HG02870 (cell line): ENCODE results near the gene DNLZ.

Experiments used
- ATAC-seq: cut with Tn5 transposase; IDR thresholded peaks from one replicate; pipeline ENCODE4 v1.9.1; 2021; ENCODE audit warnings: mild to moderate bottlenecking, moderate library complexity; ENCODE audit not compliant: unreplicated experiment

Gene DNLZ

GRCh38 chr9:136333486-136333885 is 30.1 kb downstream of the DNLZ start:
- ATAC-seq = no peak

GRCh38 chr9:136333045-136333444 is 30.5 kb downstream of the DNLZ start:
- ATAC-seq = no peak

GRCh38 chr9:136332482-136332983 is 31.0 kb downstream of the DNLZ start:
- ATAC-seq = no peak

DNA sequence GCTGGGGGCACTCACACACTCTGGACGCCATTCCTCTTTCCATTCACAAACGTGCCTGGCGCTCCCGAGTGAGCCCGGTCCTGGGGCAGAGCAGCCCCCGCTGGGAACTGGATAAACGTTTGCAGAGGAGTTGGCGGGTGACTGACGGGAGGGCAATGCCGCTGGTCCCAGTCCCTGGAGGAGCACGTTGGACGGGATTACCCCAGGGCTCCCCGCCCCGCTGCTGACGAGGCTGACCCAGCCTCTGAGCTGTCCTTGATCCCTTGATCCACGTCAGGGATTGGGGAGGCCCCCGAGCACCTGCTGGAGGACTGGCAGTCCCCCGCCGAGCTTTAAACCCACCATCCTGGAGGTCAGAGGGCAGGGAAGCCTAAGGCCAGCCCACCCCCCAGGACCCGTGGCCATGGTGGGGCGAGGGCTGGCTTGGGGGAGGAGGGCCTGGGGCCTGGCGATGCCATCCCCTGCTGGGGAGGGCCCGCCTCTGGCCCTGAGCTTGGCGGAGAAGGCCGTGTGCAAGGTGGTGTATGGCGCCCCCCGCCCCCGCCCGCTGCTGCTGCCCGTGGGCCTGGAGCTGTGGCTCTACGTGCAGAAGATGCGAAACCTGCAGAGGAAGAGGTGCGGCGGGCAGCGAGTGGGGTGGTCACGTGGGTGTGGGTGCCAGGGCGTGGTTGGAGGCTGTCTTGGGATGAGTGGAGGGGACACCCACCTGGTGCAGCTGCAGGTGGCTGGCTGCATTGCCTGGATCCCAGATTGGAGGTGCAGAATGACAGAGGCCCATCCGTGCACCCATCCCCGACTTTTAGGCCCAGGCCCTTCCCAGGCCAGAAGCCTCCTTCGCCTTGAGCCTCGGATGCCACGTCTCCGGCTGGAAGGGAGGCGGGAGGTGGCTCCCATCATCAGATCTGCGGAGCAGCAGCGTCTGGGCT is 31.7 kb downstream of the DNLZ start:
- no peak for ATAC-seq

DNA sequence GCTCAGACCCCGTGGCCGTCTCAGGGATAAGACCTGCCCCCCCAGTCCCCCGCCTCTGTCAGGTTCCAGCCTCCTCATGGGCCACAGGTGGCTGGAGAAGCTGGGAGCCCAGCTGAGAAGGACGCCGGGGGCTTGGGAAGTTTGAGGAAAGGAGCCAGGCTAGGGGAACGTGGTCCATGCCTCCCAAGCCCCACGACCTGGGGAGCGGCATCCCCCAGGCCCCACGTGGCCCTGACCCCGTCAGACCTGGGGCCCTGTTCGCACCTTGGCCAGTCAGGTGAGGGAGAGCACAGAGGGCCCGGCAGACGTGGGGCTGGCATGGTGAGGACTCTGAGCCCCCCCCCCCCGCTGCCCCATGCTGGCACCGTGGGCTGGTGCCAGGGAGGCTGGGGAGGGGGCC is 32.5 kb downstream of the DNLZ start:
- no peak for ATAC-seq

- ATAC-seq = no peak
Observed at GRCh38 chr9:136330406-136330990, 33.0 kb downstream of the DNLZ start.

DNA sequence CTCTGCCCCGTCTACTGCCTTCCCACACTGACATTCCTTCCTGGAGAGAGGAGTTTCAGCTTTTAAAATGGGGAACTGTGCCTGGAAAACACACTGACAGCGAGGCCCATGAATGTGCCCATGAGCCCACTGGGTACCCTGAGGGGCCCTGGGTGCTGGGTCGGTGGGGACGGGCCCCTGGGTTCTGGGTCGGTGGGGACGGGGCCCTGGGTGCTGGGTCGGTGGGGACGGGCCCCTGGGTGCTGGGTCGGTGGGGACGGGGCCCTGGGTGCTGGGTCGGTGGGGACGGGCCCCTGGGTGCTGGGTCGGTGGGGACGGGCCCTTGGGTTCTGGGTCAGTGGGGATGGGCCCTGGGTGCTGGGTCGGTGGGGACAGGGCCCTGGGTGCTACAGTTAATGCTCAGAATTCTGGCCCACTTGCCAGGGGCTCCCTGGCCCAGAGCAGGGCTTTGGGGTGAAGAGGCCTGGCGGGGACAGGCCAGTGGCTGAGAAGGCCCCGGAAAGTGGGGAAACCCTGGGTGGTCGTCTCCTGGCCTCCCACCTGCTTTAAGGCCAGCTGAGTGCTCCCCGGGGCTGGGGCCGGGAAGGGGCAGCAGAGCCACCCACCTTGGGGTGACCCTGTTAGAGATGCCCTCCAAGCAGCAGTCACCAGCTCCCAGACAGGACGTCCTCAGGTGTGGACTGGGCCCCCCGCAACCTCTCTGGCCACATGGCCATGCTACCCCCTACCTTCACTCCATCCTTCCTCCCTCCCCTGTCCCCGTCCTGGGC is 33.7 kb downstream of the DNLZ start:
- ATAC-seq = no peak

DNA sequence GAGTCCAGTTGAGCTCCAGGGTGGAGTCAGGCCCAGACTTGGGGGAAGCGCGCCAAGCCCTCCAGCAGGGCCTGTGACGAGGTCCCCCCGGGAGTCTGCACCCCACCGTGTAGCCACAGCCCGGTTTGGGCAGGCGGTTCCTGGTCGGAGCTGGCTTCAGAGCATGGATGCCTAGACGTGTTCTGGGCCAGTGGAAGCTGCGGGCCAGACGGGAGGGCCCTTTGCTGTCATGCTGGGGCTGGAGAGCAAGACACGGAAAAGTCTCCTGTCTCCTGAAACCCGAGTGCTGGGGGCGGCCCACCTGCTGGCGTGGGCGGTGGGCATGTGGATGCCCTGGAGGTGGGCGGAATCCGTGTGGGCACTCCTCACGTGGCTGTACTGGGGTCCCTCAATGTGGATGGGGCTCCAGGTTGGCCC is 34.3 kb downstream of the DNLZ start:
- no peak for ATAC-seq

- no peak for ATAC-seq
Observed at GRCh38 chr9:136328622-136329041, 34.9 kb downstream of the DNLZ start.

- ATAC-seq = no peak
Observed at GRCh38 chr9:136328011-136328621, 35.4 kb downstream of the DNLZ start.

GRCh38 chr9:136327304-136327974 is 36.1 kb downstream of the DNLZ start, which contains the start of gene GPSM1:
Gene GPSM1, plus strand, starts transcription at chr9:136327539. Its CDS starts 157 bp downstream, at chr9:136327696.
- ATAC-seq = no peak

DNA sequence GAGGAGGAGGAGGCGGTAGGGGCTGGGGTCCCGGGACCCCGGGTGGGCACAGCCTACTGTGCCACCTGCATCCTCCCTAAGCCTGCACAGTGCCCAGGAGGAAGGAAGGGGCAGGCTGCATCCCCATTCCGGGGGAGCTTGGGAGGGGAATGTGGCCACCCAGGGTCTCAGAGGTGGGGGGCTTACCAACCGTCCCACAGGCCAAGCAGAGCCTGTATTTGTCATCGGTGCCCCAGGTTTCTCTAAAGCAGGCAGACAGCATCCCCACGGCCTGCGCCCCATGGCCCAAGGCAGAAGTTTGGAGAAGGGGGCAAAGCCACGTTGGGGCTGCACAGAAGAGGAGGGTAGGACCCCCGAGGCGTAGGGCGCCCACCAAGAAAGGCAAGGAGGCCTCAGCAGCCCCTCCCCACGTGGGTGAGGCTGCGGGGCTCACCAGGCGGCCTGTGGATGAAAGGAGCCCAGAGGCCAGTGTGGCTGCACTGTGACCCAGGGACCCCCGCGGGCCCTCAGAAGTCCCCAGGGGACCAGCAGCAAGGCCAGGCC is 36.7 kb downstream of the DNLZ start:
- ATAC-seq = no peak

DNA sequence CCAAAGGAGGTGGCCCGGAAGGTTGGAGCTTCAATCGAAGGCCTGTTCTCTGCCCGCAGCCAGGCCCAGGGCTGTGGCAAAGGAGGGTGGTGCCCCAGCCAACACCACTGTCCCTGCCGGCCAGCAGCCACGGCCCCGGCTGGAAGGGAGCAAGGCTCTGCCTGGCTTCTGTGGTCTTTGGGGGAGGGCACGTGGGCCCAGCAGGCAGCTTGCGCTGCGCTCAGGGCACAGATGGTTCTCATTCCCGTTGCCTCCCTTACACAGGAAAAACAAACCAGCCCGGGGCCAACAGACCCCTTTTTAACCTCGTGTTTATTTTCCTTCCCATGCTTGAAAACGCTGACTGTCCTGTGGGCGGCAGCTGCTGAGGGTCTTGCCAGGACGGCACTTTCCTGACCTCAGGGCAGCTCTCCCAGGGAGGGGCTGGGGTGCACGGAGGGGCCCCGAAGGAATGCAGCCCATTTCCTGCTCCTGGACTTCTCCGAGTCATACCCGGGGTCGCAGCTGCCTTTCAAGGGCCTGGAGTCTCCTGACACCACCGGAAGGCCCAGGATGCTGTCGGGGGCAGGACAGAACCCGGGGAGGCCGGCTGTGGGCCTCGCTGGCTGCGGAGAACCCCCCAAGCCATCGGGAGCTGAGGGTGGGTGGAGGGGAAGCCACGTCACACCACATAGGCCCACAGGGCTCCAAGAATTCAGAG is 37.3 kb downstream of the DNLZ start:
- no peak for ATAC-seq

DNA sequence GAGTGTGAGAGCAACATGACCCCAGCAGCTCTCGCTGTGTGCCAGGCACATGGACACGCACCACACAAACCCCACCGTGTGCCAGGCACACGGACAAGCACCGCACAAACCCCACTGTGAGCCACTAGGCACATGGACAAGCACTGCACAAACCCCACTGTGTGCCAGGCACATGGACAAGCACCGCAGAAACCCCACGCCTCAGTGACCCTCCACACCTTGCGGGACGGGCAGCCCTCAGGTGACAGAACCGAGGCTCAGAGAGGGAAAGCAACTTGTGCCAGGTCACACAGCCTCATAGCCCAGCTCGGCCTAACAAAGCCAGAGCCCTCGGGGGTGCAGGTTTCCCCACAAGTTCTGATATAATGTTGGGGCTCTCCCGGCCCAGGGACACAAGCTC is 38.2 kb downstream of the DNLZ start:
- no peak for ATAC-seq

DNA sequence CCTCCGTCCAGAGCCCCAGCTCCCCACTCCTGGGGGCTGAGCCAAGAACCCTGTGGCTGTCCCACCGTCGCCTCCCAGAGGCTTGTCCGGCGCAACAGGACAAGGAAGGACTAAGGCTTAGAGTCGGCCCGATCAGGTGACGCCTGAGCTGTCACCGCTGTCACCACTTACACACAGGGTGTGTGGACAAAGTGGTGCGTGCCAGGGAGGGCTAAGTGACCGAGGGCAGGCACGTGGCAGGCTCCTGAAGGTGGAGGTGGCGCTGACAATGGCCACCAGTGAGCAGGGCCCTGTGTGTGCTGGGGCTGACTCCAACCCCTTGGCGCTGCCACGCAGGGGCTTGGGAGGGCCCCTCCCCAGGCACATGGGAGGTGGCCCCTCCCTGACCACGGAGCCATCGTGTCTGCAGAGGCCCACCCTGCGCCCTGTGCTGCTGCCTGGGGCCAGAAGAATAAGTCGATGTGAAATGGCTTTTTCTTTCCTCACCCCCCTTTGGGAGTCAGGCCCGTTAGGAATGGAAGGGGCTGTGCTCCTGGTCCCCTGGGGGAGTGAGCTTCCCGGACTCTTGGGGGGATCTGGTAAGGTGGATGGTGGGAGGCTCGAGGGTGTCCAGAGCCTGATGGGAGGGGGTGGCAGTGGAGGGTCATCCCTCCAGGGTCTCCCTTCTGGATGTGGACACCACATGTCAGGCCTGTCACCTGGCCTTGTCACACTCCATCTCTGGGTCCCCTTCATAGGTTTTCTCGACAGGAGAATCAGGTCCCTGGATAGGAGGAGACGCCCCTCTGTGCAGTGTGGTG is 38.8 kb downstream of the DNLZ start:
- ATAC-seq = no peak

DNA sequence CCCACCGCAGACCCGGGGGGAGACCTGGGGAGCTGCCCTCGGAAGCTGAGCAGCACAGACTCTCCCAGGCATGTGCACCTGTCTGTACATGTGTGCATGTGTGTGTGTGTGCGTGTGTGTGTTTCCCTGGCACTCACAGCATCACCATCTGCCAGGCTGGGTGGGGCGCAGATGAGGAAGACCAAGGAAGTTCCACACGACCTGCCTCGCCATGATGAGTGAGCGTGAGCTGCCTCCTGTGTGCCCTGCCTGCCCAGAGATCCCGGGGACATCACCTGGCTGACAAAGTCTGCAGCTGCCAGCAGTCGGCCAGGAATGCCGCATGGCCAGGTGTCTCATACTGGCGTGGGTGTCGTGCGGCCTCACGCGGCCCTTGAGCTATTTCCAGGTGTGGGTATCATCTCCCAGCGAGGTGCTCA is 40.2 kb downstream of the DNLZ start:
- no peak for ATAC-seq

DNA sequence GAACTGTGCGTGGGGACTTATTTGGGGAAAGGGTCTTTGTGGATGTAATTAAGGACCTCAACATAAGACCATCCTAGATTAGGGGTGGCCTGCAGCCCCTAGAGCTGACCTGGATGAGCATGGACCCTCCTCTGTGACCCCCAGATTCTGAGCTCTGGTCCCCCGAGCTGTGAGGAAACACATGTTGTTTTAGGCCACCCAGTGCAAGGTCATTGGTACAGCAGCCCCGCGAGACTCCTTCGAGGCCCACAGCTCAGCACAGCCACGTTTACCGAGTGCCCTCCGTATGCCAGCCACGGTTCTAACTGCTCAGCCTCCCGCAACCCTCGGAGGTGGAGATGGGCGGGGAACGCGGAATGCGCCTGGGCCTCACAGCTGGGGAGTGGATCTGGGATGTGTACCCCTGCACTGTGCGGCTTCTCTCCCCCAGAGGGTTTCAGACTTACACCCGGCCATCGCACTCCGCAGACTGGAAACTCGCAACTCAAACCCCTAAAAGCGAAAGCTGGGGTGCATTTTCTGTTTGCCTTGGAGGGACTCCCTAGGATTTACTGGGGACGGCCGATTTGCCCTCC is 40.7 kb downstream of the DNLZ start:
- ATAC-seq = no peak

GRCh38 chr9:136321561-136321960 is 42.0 kb downstream of the DNLZ start:
- no peak for ATAC-seq
